ENCODE data around the gene SLC16A7. TPM values are rescaled to one million over a fixed set of nuclear protein-coding genes. Genes with fewer than 3 reads are reported as not detected.

The SLC16A7 gene
- total RNA-seq, 4 donors from 2014 or later: 34.7 to 59.4 (median 53.8) TPM

DNA sequence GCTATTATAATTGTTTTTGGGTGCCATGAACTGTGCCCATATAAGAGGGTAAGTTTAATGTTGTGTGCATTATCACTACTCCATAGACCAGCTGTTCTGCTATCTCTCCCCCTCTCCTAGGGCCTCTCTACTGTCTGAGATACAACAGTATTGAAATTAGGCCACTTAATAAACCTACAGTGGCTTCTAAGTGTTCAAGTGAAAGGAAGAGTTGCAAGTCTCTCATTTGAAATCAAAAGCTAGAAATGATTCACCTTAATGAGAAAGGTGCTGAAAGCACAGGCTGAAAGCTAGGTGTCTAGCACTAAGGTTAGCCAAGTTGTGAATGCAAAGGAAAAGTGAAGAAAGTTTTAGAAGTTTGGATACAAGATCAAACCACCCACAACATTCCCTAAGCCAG is 168.0 kb downstream of the SLC16A7 start:
- no peak overlapping the region for H3K27ac ChIP-seq
- H3K9me3 ChIP-seq: no peaks in the 10 kb centered on the region
- no peak for DNase-seq (ENCODE audit: low spot score in 2 of 2)
- H3K4me3 ChIP-seq: no peak overlapping the region
- TF ChIP-seq EP300 (IDR thresholded peaks at IDR 0.05) (no peak), POLR2A (IDR thresholded peaks at IDR 0.05) (no peak), POLR2AphosphoS5 (IDR thresholded peaks at IDR 0.05) (no peak)
- TF ChIP-seq, protein P1, sequence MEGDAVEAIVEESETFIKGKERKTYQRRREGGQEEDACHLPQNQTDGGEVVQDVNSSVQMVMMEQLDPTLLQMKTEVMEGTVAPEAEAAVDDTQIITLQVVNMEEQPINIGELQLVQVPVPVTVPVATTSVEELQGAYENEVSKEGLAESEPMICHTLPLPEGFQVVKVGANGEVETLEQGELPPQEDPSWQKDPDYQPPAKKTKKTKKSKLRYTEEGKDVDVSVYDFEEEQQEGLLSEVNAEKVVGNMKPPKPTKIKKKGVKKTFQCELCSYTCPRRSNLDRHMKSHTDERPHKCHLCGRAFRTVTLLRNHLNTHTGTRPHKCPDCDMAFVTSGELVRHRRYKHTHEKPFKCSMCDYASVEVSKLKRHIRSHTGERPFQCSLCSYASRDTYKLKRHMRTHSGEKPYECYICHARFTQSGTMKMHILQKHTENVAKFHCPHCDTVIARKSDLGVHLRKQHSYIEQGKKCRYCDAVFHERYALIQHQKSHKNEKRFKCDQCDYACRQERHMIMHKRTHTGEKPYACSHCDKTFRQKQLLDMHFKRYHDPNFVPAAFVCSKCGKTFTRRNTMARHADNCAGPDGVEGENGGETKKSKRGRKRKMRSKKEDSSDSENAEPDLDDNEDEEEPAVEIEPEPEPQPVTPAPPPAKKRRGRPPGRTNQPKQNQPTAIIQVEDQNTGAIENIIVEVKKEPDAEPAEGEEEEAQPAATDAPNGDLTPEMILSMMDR (IDR thresholded peaks at IDR 0.05): no peak
- no peaks in the 10 kb centered on the region for H3K27me3 ChIP-seq
- H3K36me3 ChIP-seq: no peaks in the 10 kb centered on the region
- no peaks in the 10 kb centered on the region for H3K4me1 ChIP-seq

DNA sequence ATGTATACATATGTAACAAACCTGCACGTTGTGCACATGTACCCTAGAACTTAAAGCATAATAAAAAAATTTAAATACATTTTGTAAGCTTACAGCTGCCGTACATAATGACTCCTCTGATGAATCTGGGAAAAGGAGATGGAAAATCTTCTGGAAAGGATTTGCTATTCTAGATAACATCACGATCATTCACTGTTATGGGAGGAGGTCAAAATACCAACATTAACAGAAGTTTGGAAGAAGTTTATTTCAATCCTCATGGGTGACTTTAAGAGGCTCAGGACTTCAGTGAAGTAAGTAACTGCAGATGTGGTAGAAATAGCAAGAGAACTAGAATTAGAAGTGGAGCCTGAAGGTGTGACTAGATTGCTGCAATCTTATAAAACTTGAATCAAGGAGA is 172.2 kb downstream of the SLC16A7 start:
- no peak for DNase-seq (ENCODE audit: low spot score in 2 of 2)
- no peak overlapping the region for H3K4me3 ChIP-seq
- WGBS: 70% methylated on average over 3 of the region's 3 CpGs
- no peak overlapping the region for H3K27ac ChIP-seq
- no peaks in the 10 kb centered on the region for H3K9me3 ChIP-seq
- TF ChIP-seq POLR2A (IDR thresholded peaks at IDR 0.05): no peak
- no peak for TF ChIP-seq POLR2AphosphoS5 (IDR thresholded peaks at IDR 0.05)
- TF ChIP-seq EP300 (IDR thresholded peaks at IDR 0.05): no peak
- TF ChIP-seq, protein P1 (IDR thresholded peaks at IDR 0.05): no peak
- H3K4me1 ChIP-seq: no peaks in the 10 kb centered on the region
- no peaks in the 10 kb centered on the region for H3K36me3 ChIP-seq
- no peaks in the 10 kb centered on the region for H3K27me3 ChIP-seq

DNA sequence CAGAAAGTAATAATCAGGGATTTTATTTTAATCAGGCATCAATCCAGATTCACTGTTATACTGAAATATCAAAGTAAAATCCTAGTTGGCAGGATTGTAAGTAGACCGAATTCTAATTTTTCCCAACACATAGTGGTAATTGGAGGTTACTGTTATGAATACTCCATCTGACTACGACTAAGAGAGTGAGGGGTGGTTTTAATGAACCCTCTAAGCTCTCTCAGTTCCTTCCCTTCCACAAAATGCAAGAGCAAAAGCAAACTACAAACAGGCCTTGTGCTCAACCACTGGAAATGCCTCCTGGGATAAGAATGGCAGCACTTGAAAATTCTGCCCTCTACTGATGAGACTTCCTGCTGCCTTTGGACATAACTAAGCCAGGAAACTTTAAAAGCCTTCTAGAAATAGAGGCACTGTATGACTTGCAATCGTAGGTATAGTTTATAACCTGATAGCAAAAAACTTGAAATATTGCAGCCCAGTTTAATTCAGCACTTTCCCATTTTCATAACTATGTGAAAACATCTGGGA is 184.8 kb downstream of the SLC16A7 start:
- Histone ChIP-seq H3K4me1 (no peaks in the 10 kb centered on the region), H3K4me3 (no peak overlapping the region), H3K27me3 (no peaks in the 10 kb centered on the region), H3K27ac (no peak overlapping the region), H3K36me3 (no peaks in the 10 kb centered on the region), H3K9me3 (no peaks in the 10 kb centered on the region)
- 49% methylated on average over 3 of the region's 3 CpGs for WGBS
- DNase-seq (ENCODE audit: low spot score in 2 of 2): no peak
- TF ChIP-seq POLR2A (IDR thresholded peaks at IDR 0.05): no peak
- no peak for TF ChIP-seq EP300 (IDR thresholded peaks at IDR 0.05)
- TF ChIP-seq, protein P1 (IDR thresholded peaks at IDR 0.05): peak in 1 of 2 donors; percentile 18

DNA sequence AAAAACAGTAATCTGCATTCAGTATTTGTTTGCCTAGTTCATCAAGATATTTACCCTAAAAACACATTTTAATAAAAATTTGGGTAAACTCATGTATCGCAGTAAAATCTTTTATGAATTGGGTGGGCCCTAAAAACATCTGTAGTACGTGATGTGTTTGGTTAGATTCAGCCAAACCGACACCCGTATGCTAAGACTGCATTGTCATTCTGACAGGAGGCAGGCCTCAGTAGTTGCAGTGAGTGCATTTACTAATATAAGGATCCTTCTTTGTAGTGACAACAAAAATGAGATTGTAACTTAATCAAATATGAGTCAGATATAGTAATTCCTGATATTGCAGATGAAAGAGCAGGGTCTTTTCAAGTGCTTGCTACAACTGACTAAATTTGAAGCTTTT is 191.8 kb downstream of the SLC16A7 start:
- no peak overlapping the region for H3K27ac ChIP-seq
- 56% methylated on average over 4 of the region's 4 CpGs for WGBS
- H3K9me3 ChIP-seq: peaks cover 5% of the 10 kb centered on the region
- no peaks in the 10 kb centered on the region for H3K36me3 ChIP-seq
- no peak overlapping the region for H3K4me3 ChIP-seq
- no peak for DNase-seq (ENCODE audit: low spot score in 2 of 2)
- TF ChIP-seq POLR2AphosphoS5 (IDR thresholded peaks at IDR 0.05) (no peak), POLR2A (IDR thresholded peaks at IDR 0.05) (no peak), EP300 (IDR thresholded peaks at IDR 0.05) (no peak)
- TF ChIP-seq, protein P1 (IDR thresholded peaks at IDR 0.05): no peak
- H3K4me1 ChIP-seq: no peaks in the 10 kb centered on the region
- no peaks in the 10 kb centered on the region for H3K27me3 ChIP-seq

DNA sequence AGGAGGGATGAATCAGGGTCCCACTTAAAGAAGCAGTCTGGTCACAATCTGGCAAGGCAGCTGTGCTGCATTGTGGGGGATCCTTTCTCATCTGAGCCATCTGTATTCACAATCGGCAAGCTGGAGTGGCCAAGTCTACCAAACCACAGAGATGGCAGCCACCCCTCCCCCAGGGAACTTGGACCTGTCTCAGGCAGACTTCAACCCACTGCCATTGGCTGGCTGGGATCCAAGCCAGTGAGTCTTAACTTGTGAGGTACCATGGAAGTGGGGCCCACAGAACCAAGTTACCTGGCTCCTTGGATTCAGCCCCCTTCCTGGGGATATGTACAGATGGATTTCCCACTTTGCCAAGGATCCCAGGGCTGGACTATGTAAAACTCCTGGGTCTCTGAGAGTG is 196.8 kb downstream of the SLC16A7 start:
- H3K4me1 ChIP-seq: no peaks in the 10 kb centered on the region
- H3K36me3 ChIP-seq: no peaks in the 10 kb centered on the region
- H3K4me3 ChIP-seq: no peak overlapping the region
- H3K27me3 ChIP-seq: no peaks in the 10 kb centered on the region
- H3K9me3 ChIP-seq: peaks cover 18% of the 10 kb centered on the region
- no peak overlapping the region for H3K27ac ChIP-seq
- no peak for DNase-seq (ENCODE audit: low spot score in 2 of 2)
- TF ChIP-seq, protein P1 (IDR thresholded peaks at IDR 0.05): no peak
- TF ChIP-seq POLR2AphosphoS5 (IDR thresholded peaks at IDR 0.05) (no peak), EP300 (IDR thresholded peaks at IDR 0.05) (no peak), POLR2A (IDR thresholded peaks at IDR 0.05) (no peak)
- 80% methylated on average over 1 of the region's 1 CpG for WGBS
